Colonic mucosa (tissue), 4 donors: Measurements from ENCODE around the gene PIGC. TPM values are rescaled to one million over a fixed set of nuclear protein-coding genes. Genes with fewer than 3 reads are reported as not detected.

Experiments
- DNase-seq: peaks from one replicate; pipeline ENCODE4 v3.0.0-alpha.2; 2020
- H3K27ac ChIP-seq: fragments of 200-600 bp; one replicate; pipeline ENCODE4 v1.8.0; 2021
- H3K27me3 ChIP-seq: fragments of 200-600 bp; one replicate; pipeline ENCODE4 v1.8.0; 2021
- H3K36me3 ChIP-seq: fragments of 200-600 bp; one replicate; pipeline ENCODE4 v1.8.0; 2021
- H3K4me1 ChIP-seq: fragments of 200-600 bp; one replicate; pipeline ENCODE4 v1.8.0; 2021; ENCODE audit warnings: mild to moderate bottlenecking
- H3K4me3 ChIP-seq: fragments of 200-600 bp; one replicate; pipeline ENCODE4 v1.8.0; 2021
- H3K9ac ChIP-seq, 2 donors: one replicate each; pipeline ENCODE4 v1.7.0; 2013; ENCODE audit warnings: control low read depth in 2 of 2, low read depth in 2 of 2, low read length in 2 of 2
- H3K9me3 ChIP-seq: fragments of 200-600 bp; one replicate; pipeline ENCODE4 v1.8.0; 2021
- intact Hi-C: fragments of 100-400 bp; cut with DNase I; formaldehyde crosslinking; loops from one replicate; pipeline ENCODE4 v1.14.1; 2022
- total RNA-seq, 2 donors: library from RNA; stranded (reverse); fragmentation: NEBNext Ultra II Directional in 1 of 2; extraction: Animal tissue kit (Norgen Biotek cat#: 25700) in 1 of 2; gene quantifications; one replicate each; pipeline ENCODE4 v1.2.1, GENCODE V29; 2021
- TF ChIP-seq, protein P1 (sequence below): fragments of 200-600 bp; IDR thresholded peaks from one replicate; pipeline ENCODE4 v1.8.0; 2022; ENCODE audit warnings: antibody characterized with exemption, mild to moderate bottlenecking
- donor health status: healthy.
- donor health status: DM: no; HTN: no; CAD: no.
- donor health status: DM: no; HTN: no; CAD: no.

Gene PIGC
- total RNA-seq = 10 to 100 TPM; 20.5 to 24.1 TPM

DNA sequence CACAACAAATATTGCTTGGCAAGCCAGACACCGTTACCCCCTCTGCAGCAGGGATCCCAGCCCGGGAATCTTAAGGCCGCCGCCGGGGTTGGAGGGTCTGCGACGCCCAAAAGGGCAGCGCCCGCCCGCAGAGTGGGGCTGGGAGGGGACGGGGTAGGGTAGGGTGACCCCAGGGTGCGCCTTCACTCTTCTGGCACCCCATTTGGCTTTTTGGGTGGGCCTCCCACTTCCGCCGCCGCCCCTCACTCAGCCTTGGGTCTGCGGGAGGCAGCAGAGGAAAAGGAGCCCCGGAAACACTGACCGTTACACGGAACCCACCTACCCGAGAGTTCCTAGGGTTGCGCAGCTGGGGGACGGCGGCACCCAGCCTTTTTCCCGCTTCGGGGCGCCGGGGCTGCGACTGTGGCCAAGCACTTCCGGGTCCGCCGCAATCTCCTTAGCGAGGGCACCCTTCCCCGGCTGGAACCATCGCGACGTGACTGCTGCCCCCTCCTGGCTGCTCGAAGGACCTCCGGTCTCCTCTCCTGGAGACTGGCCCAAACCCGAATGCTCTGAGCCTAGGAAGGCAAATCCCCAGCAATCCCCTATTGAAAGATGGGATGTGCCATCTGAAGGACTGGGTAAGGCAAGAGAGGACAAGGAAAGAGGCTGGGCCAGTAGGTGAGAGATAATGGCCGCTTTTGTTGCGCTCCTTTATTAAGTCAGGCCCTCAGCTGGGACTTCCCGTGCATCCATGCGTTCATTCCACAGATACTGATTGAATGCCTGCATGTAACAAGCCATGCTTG is at the start of gene PIGC:
PIGC (minus strand) TSS at position 404 of the 788 bp plus-strand sequence. CDS start 1,447 bp downstream, outside the sequence.
- intact Hi-C loops = loop anchor here (10.0 kb wide), 1 partner anchor 439 kb away; no protein-coding TSS in a partner anchor
- DNase-seq = peak; percentile 94
- H3K27me3 ChIP-seq = no peaks in the 10 kb centered on the region

DNA sequence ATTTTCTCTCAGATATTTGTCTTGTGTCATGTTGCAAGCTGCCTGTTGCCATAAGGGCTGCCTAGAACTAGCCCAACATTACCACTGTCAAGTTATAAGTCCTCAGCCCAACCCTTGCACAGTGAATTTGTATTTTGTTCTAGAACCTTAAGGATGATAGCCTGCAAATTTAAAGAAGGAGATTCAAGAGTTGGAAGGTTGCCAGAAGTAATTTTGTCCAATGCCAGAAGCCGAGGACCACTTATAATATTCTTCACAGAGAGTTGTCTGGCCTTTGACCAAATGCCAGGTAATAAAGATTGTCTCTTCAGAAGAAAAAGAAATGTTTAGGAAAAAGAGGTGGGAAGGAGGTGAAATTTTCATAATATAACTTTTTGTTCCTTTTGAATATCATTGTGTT is 48.6 kb upstream of the PIGC start:
- no peaks in the 10 kb centered on the region for H3K9me3 ChIP-seq
- no peaks in the 10 kb centered on the region for H3K4me1 ChIP-seq
- no peaks in the 10 kb centered on the region for H3K27me3 ChIP-seq
- intact Hi-C loops = no loop called here
- TF ChIP-seq, protein P1, sequence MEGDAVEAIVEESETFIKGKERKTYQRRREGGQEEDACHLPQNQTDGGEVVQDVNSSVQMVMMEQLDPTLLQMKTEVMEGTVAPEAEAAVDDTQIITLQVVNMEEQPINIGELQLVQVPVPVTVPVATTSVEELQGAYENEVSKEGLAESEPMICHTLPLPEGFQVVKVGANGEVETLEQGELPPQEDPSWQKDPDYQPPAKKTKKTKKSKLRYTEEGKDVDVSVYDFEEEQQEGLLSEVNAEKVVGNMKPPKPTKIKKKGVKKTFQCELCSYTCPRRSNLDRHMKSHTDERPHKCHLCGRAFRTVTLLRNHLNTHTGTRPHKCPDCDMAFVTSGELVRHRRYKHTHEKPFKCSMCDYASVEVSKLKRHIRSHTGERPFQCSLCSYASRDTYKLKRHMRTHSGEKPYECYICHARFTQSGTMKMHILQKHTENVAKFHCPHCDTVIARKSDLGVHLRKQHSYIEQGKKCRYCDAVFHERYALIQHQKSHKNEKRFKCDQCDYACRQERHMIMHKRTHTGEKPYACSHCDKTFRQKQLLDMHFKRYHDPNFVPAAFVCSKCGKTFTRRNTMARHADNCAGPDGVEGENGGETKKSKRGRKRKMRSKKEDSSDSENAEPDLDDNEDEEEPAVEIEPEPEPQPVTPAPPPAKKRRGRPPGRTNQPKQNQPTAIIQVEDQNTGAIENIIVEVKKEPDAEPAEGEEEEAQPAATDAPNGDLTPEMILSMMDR = no peak
- H3K4me3 ChIP-seq = no peak overlapping the region
- no peak for DNase-seq
- H3K9ac ChIP-seq = no peak overlapping the region
- H3K36me3 ChIP-seq = no peaks in the 10 kb centered on the region
- no peak overlapping the region for H3K27ac ChIP-seq

More for the DNA sequence above, at the start of gene PIGC:
- Histone ChIP-seq H3K4me1 (peaks cover 4% of the 10 kb centered on the region), H3K27ac (peak within 1 kb of the TSS; percentile 63), H3K9ac (peak within 1 kb of the TSS; percentile 76 to 98), H3K4me3 (peak within 1 kb of the TSS; percentile 74), H3K9me3 (no peaks in the 10 kb centered on the region), H3K36me3 (no peaks in the 10 kb centered on the region)
- TF ChIP-seq, protein P1 = peak; percentile 78

DNA sequence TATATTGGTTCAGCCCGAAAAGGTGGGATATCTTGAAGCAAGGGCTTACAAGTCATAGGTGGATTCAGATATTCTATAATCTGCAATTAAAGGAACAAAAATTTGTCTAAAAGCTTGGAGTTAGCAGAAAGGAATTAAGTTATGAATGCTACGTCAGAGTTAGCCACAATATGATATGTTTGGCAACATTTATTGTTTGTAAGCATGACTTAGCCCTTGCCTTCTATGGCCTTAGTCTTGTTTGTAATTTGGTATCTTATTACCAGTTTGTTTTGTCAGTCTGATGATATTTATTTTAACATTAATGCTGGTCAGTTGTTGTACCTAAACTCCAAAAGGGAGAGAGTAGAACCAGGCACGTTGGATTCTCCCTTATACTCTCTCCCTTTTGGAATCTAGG is 46.0 kb upstream of the PIGC start:
- H3K27ac ChIP-seq = no peak overlapping the region
- H3K4me3 ChIP-seq = no peak overlapping the region
- no peaks in the 10 kb centered on the region for H3K4me1 ChIP-seq
- TF ChIP-seq, protein P1 = no peak
- H3K9ac ChIP-seq = no peak overlapping the region
- no peaks in the 10 kb centered on the region for H3K27me3 ChIP-seq
- H3K36me3 ChIP-seq = no peaks in the 10 kb centered on the region
- no peaks in the 10 kb centered on the region for H3K9me3 ChIP-seq
- intact Hi-C loops = no loop called here
- DNase-seq = no peak

DNA sequence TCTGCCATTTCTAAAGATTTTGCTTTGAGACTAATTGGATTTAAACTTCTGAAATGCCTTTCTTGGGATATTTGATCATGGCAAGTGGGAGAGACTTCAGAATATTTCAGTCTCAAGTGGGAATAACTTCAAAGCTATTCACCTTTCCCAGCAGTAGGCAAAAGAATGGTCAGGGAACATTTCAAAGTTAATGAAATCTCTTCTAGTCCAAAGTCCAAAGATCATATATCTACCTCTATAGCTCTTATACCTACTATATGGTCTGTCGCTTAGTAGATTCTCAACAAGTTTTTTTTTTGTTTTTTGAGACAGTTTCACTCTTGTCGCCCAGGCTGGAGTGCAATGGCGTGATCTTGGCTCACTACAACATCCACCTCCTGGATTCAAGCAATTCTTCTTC is 44.5 kb upstream of the PIGC start:
- no peak overlapping the region for H3K27ac ChIP-seq
- TF ChIP-seq, protein P1 = no peak
- no peak overlapping the region for H3K4me3 ChIP-seq
- H3K9me3 ChIP-seq = no peaks in the 10 kb centered on the region
- no peak overlapping the region for H3K9ac ChIP-seq
- DNase-seq = no peak
- no peaks in the 10 kb centered on the region for H3K27me3 ChIP-seq
- intact Hi-C loops = no loop called here
- no peaks in the 10 kb centered on the region for H3K4me1 ChIP-seq
- H3K36me3 ChIP-seq = no peaks in the 10 kb centered on the region

DNA sequence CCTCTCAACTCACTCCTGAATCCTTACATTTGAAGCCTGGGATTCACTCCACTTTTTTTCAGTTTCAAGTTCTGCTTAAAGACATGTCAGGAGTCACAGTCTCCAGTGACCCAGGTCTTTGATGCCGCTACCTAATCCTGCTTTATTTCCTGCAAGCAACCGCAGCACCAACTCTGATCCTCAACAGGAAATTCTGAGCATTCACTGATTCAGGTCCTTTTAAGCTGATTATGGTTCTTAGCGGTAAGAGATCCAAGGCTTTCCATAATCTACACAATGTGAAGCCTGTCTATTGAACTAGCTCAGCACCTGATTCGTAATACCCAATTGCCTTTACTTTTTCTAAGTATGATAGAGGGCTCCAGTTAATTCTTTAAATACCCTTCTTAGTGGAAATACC is 43.7 kb upstream of the PIGC start:
- TF ChIP-seq, protein P1 = no peak
- no peak overlapping the region for H3K4me3 ChIP-seq
- H3K27me3 ChIP-seq = no peaks in the 10 kb centered on the region
- H3K27ac ChIP-seq = no peak overlapping the region
- intact Hi-C loops = no loop called here
- DNase-seq = no peak
- no peaks in the 10 kb centered on the region for H3K4me1 ChIP-seq
- no peaks in the 10 kb centered on the region for H3K36me3 ChIP-seq
- no peak overlapping the region for H3K9ac ChIP-seq
- no peaks in the 10 kb centered on the region for H3K9me3 ChIP-seq
